Stimulated activated CD4-positive, alpha-beta T cell treated with anti-CD3 and anti-CD28 coated beads, TNF-alpha, amount 100 ng/mL, for 1 hour (primary cell): Measurements from ENCODE around the gene CLCN4.

Experiments
- DNase-seq, 3 donors: peaks; one replicate each; pipeline ENCODE4 v3.0.0-alpha.2; 2020; ENCODE audit warnings: low read depth in 3 of 3, low spot score in 1 of 3

CLCN4 gene

DNA sequence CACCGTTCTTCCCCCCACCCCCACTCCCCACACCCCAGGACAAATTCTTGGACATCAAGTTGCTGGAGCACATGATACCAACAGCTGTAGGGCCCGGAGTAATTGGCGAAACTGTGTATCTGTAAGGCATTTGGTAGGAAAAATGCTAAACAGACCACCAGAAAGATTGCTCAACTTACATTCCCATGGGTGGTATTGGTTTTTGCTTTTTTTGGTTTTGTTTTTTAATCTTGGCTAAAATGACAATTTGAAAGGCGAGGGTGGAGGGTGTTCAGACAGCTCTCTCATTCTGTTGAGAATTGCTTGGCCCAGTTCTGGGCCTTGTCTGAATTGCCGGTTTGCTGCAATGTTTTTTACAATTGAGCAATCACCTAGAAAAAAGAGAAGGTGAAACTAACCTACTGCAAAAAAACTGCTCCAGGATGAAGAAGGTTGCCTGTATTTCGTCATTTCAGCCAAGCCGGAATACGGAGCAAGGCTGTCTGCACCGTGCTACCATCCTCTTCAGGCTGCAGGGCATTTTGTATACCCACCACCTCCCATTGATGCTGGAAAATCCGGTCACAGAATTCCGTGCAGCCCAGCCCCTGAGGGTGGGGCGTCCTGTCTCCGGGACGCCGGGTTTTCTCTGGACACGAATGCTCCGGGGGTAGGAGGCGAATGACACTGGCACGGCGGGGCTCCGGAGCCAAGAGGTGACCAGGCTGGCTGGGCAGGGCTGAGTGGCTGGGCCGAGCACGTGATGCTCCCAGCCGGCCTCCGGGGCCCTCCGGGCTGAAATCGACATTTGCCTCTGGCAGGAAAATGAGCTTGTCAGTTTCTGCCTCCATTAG is at the start of gene CLCN4:
Gene CLCN4, plus strand, starts transcription at position 777 of the 833 bp plus-strand sequence. CDS start 28,058 bp downstream, outside the sequence.
- no peak for DNase-seq

DNA sequence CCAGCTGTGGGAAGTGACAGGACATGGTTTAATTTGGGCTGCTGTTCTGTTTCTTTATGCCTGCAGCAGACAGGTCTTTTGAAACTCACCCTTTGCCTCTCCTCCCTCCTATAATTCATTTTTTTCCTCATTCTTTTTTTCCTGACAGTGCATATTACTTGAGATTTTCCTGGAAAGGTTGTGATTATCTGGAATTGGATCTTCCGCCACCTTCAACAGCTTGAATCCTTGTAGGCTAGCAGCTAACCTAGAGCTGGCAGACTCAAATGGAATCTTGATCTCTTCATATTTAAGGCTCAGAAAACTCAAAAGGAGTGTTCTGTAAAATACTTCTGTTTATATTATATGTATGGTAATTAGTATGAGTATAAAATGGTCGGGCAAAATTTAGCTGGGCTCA is 49.3 kb upstream of the CLCN4 start:
- no peak for DNase-seq

DNA sequence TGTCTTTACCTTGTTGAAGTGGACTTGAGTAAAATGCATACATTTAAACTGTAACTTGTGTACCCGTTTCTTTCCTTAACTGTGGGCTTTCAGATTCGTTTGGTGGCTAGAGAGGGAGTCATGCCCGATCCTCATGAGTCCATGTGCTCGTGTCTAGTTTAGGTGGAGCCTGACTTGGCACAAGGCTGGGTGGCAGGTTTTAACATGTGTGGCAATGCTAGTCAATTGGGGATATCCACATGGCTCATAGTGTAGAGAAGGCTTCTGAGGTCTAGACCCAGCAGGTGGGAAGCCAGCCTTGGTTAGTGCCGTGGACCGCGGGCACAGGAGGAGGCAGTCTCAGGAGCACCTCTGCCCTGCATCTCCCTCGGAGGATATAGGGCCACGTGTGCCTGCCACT is 48.5 kb upstream of the CLCN4 start:
- no peak for DNase-seq

DNA sequence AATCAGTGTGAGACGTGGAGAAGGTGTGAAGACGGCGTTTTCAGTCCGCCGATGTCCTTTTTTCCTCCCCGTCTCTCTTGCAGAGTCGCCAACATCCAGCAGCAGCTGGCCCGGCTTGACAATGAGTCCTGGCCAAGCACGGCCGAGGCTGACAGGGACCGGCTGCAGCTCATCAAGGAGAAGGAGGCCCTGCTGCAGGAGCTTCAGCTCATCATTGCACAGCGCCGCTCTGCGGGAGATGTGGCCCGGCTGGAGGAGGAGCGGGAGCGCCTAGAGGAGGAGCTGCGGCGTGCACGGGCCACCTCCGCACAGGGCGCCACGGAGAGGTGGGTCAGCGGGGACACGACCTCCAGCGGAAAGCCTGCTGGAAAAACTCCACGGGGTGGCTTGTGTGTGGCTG is 47.1 kb upstream of the CLCN4 start:
- no peak for DNase-seq

DNA sequence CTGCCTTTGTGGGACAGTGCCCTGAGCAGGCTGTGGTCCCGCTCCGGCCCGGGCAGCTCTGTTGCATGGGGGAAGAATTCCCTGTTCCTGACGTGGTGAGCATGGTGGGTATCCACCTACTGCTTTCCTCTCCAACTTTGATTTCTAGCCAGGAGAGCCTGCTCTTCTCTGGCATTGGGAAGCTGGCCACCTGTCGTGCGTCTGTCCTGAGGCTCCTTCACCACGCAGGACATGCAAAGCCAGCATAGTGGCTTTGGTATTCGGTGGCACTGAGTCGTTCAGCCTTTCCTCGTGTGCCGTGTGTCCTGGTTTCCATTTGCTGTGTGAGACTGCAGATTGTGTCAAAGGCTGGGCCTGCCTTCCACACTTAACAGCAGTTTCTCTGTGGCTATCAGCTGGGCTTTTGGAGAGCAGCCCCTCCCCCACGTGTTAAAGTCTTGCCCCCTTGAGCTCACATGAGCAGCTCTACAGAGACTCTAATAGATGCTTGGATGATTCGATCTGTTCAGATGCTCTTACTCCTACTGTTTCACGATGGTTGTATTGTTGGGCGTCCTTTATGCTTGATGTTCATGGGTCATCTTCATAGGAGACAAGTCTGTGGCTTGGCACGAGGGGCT is 46.3 kb upstream of the CLCN4 start:
- no peak for DNase-seq

DNA sequence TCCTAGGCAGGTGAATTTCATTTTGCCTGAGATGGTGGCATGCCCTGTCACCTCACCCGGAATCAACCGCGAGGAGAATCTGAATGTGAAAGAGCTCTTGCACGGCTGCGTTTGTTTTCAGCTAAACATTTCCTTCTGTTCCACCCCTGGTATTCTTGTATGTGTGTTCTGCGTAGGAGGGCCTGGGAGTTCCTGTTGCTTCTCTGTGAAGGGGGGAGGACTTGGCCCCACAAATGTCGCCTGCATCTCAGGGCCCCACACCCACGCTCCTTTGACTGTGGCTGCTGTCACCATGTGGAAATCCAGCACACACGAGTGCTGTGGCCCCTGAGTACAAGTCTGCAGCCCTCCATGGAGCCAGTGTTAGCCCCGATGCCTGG is 45.8 kb upstream of the CLCN4 start:
- peak; percentile 4 to 42 (median 13) for DNase-seq

DNA sequence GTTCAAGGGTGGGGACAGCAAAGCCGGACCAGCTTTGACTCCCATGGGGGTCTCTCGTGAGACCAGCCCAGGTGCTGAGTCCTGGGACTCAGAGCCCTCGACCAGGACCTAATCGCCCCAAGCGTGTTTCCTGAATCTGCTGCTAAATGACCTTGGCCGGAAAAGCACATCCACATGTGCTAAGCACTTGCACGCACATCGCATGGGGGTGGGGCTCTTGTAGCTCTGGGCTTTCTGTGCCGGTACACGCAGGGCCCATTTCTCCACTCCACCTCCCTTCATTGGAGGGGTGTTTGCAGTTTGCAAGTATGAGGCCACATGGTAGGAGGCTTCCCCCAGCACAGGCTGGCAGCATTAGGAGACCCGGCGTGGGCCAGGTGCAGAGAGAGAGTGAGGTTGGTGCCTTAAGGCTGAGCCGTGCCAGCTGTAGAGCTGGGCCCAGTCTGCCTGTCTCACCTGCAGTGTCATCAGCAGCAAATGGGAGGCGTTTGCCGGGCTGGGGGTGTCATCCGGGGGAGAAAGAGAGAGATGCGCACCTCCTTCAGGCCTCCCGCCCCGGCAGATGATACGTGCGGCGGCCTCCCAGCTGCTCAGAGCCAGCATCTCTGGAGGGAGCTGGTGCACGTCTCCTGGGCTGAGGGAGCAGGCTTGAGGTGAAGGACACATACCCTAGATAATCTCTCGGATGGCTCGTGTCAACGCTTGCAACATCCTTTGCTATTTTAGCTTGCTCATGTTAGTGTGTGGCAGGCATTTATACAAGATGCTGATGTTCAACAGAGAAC is 45.2 kb upstream of the CLCN4 start:
- peak; percentile 16 to 31 (median 23) for DNase-seq

DNA sequence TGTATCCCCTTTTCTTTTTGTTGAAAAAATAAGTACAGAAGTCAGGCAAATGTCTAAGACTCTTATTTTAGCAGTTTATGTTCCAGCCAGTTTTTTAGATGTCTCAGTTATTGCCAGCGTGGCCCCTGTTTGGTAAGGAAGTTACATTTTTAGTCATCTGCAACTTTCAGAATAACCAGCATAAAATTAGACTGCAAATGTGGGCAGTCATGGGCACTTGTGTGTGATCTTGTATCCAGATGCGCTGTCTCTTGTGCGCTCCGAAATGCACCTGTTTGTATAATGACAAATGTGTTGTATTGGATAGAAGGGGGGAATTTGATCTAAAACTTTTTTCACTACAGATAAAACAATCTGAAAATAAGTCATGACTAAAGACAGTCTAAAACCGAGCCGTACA is 44.3 kb upstream of the CLCN4 start:
- no peak for DNase-seq

DNA sequence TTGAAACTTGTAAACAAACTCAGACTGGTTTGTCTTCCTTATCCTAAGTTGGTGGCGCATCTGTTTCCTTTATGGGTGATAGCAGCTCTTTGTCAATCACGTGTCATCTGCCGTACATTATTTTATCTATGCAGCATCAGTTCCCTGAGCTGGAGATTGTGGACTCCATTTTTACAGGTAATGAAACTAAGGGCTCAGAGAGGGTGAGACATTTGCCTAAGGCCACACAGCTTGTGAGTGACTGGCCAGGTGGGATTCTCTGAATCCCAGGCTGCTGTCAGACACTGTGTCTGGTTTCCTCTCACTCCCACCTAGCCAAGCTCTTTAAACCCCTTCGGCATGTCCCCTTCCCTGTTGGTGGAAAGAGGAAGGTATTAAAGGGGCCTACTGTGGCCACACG is 41.7 kb upstream of the CLCN4 start:
- DNase-seq: no peak

DNA sequence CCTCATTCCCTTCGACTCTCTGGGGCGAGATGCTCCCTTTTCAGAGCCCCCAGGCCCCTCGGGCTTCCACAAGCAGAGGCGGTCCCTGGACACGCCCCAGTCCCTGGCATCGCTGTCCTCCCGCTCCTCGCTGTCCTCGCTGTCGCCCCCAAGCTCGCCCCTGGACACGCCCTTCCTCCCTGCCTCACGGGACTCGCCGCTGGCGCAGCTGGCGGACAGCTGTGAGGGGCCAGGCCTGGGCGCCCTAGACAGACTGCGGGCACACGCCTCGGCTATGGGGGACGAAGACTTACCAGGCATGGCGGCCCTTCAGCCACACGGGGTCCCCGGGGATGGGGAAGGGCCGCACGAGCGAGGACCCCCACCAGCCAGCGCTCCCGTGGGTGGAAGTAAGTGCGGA is 39.5 kb upstream of the CLCN4 start:
- DNase-seq: no peak

DNA sequence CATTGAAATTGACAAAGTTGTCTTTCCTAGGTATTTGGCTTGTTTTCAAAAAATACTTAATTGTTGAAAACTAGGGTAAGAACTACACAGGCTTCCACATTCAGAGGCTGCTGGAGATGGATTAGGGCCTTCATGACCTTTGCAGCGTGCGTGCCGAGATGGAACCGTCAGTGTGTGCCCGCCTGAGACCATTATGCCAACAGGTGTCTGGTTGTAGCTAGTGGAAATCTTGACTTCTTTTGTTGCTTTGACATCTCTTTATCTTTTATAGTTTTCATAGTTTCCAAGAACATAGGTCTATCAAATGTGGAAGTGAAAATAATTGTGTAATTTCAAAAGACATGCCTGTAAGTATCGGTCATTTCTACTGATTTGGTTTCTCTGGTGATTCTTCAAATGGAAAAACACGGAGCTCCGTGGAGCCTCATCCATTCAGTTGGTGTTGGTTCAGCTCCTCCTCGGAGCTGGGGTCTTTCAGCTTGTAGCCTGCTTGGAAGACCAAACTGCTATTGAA is 38.9 kb upstream of the CLCN4 start:
- DNase-seq: no peak

DNA sequence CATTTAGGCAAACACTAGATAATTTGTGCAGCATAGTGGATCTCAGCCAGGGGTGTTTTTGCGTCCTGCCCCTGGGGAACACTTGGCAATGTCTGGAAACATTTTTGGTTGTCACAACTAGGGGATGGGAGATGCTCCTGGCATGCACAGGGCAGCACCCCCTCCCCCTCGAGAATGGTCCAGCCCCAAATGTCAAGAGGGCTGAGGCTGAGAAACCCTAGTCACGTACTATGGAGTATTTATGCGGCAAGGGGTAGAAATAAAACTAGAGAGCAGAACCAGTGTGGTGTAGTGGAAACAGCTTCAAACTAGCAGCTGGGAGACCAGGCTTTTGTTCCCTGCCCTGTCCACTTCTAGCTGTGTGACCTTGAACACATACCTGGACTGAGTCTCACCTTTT is 38.2 kb upstream of the CLCN4 start:
- DNase-seq: no peak

DNA sequence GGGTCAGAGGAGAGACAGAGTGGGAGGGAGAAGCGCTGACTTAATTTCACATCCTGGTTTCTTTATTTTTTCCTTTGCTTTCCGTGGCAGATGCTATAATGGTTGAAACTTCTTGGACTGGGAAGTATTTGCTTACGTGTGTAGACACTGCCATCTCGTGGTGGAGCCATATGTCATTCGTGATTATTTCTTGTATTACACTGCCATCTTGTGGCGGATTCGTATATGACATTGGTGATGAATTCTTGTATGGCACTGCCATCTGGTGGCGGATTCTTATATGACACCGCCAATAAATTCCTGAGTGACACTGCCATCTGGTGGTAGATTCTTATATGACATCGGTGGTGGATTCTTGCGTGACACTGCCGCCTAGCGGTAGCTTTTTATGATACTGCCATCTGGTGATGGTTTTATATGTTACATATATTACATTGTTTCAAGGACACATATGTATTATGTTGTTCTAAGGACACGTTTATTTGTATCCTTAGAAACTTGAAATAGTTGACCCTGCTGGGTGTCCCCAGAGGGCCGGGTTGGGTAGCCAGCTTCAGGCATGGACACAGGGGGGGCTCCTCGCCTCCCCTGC is 37.3 kb upstream of the CLCN4 start:
- peak; percentile 35 to 79 (median 47) for DNase-seq

DNA sequence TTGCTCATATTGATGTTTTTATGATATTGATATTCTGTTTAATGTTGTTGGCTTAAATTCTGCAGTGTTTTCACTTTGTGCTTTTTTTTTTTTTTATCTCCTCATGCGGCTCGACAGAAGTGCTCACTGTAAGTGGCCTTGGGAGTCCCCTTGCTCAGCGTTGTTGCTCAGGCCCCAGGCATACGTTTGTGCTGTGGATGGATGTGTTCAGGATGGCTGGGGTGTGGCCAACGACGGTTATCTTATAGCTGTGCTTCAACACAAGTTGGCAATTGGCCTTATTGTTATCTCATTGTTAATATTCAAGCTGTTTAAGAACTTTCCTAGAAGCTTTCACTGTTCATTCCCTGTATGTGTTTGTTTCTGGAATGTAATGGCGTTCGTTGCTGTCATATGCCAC is 36.4 kb upstream of the CLCN4 start:
- DNase-seq: no peak

DNA sequence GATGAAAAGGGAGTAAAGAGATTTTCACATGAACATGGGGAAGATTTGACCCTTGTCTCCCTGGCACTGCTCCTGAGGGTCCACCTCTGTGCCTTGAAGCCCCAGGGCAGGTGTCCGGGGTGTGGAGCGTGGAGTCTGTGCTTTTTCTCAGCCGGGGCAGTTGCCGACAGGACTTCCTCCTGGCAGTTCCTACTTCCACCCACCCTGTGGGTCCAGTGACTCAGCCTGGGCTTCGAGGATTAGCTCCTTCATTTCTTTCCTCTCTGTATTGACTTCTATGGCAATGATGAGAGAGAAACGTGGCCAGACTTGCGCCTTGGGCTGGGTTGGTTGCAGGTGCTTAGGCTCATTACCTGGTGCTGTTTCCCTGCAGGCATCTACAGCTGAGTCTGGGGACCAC is 35.9 kb upstream of the CLCN4 start:
- DNase-seq: no peak

DNA sequence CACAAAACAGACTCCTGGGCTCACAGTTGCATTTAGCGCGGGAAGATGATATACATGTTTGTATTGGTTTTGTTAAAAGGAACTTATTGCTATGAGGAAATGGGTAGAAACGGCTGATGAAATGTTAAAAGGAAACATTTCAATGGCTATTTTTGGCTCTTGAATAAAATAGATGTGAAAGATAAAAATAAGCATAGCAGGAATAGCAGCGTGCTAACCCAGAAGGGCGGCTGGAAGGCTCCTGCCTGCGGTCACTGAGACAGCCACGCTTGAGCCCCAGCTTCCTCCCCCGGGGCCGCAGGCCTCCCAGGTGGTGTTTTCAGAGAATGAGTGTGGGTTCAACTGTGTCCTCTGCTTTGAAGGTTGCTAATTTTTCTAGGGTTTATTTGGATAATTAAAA is 35.0 kb upstream of the CLCN4 start:
- DNase-seq: no peak

DNA sequence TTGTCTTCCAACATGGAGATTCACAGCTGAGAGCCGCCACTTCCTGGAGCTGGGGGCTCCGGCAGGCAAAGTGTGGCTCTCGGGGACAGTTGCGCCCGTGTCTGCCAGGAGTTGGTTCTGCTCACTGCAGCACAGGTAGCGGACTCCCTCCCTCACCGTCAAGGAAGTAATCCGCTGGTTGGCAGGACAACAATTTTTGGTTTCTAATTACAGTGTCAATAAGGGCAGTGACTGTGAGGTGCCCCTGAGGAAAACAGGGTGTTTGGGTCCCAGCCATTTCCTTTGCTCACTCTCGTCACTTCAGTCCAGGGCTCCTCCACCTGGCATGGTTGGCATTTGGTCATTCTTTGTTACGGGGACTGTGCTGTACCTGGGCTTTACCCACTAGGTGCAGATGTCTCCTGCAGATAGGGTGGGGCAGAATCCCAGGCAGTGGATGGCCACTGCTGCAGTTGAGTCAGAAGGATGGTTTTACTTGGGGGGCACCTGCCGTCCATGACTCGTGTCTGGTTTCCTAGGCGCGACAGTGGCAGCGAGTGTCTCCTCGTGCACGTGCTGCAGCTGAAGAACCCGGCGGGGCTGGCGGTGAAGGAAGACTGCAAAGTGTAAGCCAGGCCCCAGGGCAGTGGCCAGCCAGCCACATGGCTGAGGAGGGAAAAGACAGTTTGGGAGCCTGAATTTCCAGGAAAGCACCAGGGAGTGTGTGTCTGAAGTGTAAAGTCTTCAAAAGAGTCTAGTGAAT is 32.1 kb upstream of the CLCN4 start:
- DNase-seq: no peak

DNA sequence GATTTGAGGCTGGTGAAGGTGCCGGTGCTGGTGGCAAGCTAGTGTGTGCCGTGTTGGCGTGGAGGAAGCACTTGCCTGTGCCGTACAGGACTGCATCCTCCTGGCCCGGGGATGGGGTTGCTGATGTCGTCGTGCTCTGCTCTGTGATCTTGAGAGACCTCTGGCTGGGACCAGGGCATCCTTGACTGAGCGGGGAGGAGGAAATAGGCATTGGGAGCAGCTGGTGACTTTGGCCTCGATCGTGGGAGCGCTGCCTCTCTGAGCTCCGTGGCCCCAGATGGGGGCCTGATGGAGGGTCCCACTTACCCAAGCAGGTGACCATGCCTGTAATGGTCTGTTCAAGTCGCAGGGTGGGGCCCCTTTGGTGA is 31.5 kb upstream of the CLCN4 start:
- DNase-seq: no peak

DNA sequence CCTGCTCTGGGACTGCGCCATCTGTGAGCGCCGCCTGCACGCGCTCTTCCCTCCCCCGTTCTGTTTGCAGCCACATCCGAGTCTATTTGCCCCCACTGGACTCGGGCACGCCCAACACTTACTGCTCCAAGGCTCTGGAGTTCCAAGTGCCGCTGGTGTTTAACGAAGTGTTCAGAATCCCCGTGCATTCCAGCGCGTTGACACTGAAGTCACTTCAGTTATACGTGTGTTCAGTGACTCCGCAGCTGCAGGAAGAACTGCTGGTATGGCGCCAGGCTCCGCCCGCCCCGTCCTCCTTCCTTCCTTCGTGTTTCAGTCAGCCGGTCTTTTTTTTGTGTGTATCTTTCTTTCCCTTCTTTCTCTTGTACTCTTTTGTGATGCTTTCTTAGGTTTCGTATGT is 30.7 kb upstream of the CLCN4 start:
- no peak for DNase-seq

DNA sequence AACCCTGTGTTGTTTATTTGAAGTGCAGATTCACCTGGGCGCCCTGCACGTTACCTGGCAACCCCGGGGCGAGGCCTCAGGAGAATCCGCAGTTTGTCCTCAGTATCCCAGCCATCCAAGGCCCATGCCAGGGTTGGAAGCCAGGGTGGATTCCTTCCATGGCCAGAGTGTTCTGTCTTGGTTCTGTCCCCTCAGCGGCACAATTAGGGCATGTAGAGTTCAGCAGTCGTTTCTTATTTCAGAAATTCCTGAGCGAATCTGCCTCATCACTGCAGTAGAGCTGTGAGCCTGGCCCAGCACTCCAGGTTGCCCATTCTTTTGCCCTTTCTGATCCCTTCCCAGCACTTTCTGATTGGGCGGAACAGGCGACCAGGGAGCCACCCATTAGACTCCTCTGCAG is 29.9 kb upstream of the CLCN4 start:
- no peak for DNase-seq

DNA sequence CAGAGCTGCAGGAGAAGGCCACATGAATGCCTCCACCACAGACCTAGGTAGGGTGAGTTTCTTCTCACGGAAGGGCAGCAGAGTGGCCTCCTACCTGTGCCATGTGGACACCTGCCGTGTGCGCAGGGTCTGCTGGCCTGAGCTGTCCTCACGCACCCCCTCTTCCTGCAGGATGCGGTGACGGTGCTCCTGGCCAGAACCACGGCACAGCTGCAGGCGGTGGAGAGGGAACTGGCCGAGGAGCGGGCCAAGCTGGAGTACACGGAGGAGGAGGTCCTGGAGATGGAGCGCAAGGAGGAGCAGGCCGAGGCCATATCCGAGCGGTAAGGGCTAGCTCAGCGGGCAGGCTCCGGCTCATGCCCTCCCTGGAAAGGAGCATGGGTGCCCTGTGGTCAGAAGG is 28.4 kb upstream of the CLCN4 start:
- DNase-seq: no peak
